NT2/D1 (cell line): ENCODE measurements around the gene SLC6A20.

ENCODE experiments used
- DNase-seq: peaks from one replicate; pipeline ENCODE4 v3.0.0-alpha.2; 2011; ENCODE audit warnings: low read depth, low spot score
- H3K27me3 ChIP-seq: 2 replicates; pipeline ENCODE4 v1.6.0; 2011; ENCODE audit warnings: mild to moderate bottlenecking; ENCODE audit not compliant: insufficient read length, insufficient read depth
- H3K36me3 ChIP-seq: 2 replicates; pipeline ENCODE4 v1.6.1; 2011; ENCODE audit warnings: mild to moderate bottlenecking, low read length, mixed read lengths; ENCODE audit not compliant: insufficient read depth, insufficient read length
- H3K4me1 ChIP-seq: 2 replicates; pipeline ENCODE4 v1.5.1; 2011; ENCODE audit not compliant: insufficient read depth, insufficient read length
- H3K4me3 ChIP-seq: 2 replicates; pipeline ENCODE4 v1.5.1; 2011; ENCODE audit warnings: low read depth; ENCODE audit not compliant: insufficient read length
- H3K9ac ChIP-seq: 2 replicates; pipeline ENCODE4 v1.6.0; 2011; ENCODE audit warnings: low read depth; ENCODE audit not compliant: insufficient read length
- H3K9me3 ChIP-seq: 2 replicates; pipeline ENCODE4 v1.5.1; 2011; ENCODE audit warnings: mild to moderate bottlenecking, low read length; ENCODE audit not compliant: insufficient read depth
- SUZ12 ChIP-seq: IDR thresholded peaks from 2 replicates; pipeline ENCODE4 v1.6.1; 2011; ENCODE audit not compliant: insufficient read length, insufficient read depth; ENCODE audit errors: extremely low read depth
- YY1 ChIP-seq: IDR thresholded peaks from 2 replicates; pipeline ENCODE4 v1.6.1; 2011; ENCODE audit not compliant: insufficient read length, insufficient read depth
- ZNF274 ChIP-seq: IDR thresholded peaks from 2 replicates; pipeline ENCODE4 v1.6.1; 2011; ENCODE audit warnings: mild to moderate bottlenecking, low read depth, low read length

SLC6A20 gene

DNA sequence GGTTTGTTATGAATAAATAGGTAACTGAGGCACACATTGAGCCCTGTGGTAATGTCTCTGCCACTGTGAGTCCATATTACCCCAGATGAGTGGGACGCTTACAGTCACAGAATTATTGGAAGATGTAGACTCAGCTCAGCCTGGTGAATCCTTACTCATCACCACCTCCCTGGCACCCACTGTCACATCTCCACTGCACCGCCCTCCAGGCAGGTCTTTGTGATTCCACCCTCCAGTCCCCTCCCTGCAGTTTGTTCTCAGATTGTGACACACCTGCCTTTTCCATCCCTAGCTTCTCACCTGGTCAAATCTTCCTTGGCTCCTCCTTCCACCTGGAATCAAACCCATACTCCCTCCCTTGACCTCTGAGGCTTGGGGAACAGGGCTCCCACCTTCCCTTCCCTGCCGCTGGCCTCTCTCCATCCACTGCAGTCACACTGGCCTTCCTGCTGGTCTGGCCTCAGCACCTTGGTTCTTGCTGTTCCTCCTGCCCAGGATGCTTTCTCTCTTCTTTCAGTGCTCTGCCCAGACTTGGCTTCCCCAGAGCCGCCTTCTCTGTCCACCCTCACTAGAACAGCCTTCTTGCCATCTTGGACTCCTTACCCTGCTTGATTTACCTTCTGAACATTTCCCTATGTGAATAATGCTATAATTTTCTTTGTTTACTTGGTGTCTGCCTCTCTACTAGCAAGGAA lies 9.4 kb downstream of the SLC6A20 start:
- Histone ChIP-seq H3K36me3 (no peaks in the 10 kb centered on the region), H3K27me3 (no peaks in the 10 kb centered on the region), H3K9me3 (peaks cover 14% of the 10 kb centered on the region; the same call in 1 of the 2 replicates), H3K4me3 (no peak overlapping the region), H3K4me1 (no peaks in the 10 kb centered on the region), H3K9ac (no peak overlapping the region)
- DNase-seq = no peak
- TF ChIP-seq ZNF274 (no peak), SUZ12 (no peak), YY1 (no peak)

GRCh38 chr3:45785605-45786150 lies 10.7 kb downstream of the SLC6A20 start:
- H3K9ac ChIP-seq = no peak overlapping the region
- TF ChIP-seq ZNF274 = no peak
- TF ChIP-seq YY1 = no peak
- H3K4me3 ChIP-seq = no peak overlapping the region
- no peaks in the 10 kb centered on the region for H3K4me1 ChIP-seq
- no peak for DNase-seq
- no peaks in the 10 kb centered on the region for H3K36me3 ChIP-seq
- H3K9me3 ChIP-seq = peaks cover 14% of the 10 kb centered on the region; the same call in 1 of the 2 replicates
- peaks cover 2% of the 10 kb centered on the region for H3K27me3 ChIP-seq

DNA sequence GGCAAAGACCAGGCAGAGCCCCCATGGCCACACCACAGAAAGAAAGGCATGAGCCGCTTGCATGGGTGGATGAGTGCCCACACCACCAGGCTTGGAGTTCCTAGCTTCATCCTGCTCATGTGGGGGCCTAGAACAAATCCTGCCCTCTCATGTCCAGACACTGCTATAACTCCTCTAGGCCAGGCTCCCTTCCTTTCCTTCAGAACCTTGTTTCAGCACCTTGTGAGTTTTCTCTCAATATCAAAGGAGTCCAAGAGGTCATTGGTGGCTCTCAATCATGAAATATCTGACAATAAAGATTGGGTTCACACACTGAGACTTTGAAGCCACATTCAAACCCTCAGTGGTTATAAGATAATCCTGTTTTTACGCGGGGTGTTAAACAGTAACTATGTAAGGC lies 12.7 kb downstream of the SLC6A20 start:
- TF ChIP-seq YY1 (no peak), SUZ12 (no peak), ZNF274 (no peak)
- H3K9ac ChIP-seq = no peak overlapping the region
- no peak overlapping the region for H3K4me3 ChIP-seq
- peaks cover 7% of the 10 kb centered on the region; the same call in 1 of the 2 replicates for H3K9me3 ChIP-seq
- DNase-seq = no peak
- no peaks in the 10 kb centered on the region for H3K36me3 ChIP-seq
- peaks cover 6% of the 10 kb centered on the region for H3K4me1 ChIP-seq
- peaks cover 2% of the 10 kb centered on the region for H3K27me3 ChIP-seq

GRCh38 chr3:45782381-45782780 lies 14.0 kb downstream of the SLC6A20 start:
- Histone ChIP-seq H3K27me3 (peaks cover 2% of the 10 kb centered on the region), H3K36me3 (no peaks in the 10 kb centered on the region), H3K4me3 (no peak overlapping the region), H3K9ac (no peak overlapping the region), H3K4me1 (peaks cover 11% of the 10 kb centered on the region), H3K9me3 (0 out of 2 replicates have a peak, but pooled peaks cover 5% of the 10 kb centered on the region)
- TF ChIP-seq ZNF274 (no peak), SUZ12 (no peak), YY1 (no peak)
- no peak for DNase-seq

DNA sequence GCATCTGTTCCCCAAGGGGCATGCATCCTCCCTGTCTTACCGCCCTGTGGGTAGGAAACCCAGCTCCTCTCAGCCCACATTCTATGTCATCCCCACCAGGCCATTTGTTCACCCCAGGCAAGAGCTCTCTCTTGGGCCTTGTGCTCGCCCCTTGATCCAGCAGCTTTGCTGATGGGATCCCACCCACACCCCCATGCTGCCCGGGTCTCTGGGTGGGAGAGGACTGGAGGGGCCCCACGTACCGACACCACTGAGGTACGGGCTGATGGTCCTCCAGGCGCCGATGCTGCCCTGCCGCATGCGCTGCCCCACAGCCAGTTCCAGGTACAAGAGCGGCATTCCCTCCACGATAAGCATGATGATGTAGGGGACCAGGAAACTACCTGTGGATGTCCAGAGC lies 14.5 kb downstream of the SLC6A20 start:
- H3K9ac ChIP-seq = no peak overlapping the region
- TF ChIP-seq YY1 = no peak
- no peak for TF ChIP-seq ZNF274
- TF ChIP-seq SUZ12 = no peak
- peaks cover 2% of the 10 kb centered on the region for H3K27me3 ChIP-seq
- H3K9me3 ChIP-seq = 0 out of 2 replicates have a peak, but pooled peaks cover 5% of the 10 kb centered on the region
- no peaks in the 10 kb centered on the region for H3K36me3 ChIP-seq
- H3K4me1 ChIP-seq = peaks cover 11% of the 10 kb centered on the region
- DNase-seq = no peak
- no peak overlapping the region for H3K4me3 ChIP-seq

DNA sequence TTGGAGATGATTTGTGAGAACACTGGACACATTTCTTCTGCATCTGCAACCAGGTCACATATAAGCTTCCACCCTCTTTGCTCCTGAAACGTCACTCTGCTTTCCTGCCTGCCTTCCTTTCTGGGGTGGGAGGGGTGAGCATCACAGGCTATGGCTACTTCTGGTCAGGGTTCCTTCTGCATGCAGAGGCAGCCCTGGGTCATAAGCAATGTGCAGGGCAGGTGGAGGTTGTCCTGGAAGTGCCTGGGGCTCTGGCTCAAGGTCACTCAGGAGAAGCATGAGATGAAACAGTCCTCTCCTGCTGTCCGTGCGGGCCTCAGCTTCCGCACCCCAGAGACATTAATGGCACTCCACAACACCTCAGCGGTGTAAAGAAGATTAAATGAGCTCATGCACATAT lies 15.1 kb downstream of the SLC6A20 start:
- no peak for TF ChIP-seq SUZ12
- TF ChIP-seq YY1 = no peak
- no peak for TF ChIP-seq ZNF274
- H3K4me1 ChIP-seq = peaks cover 11% of the 10 kb centered on the region
- H3K9ac ChIP-seq = no peak overlapping the region
- no peak overlapping the region for H3K4me3 ChIP-seq
- DNase-seq = no peak
- no peaks in the 10 kb centered on the region for H3K36me3 ChIP-seq
- H3K27me3 ChIP-seq = peaks cover 2% of the 10 kb centered on the region
- 0 out of 2 replicates have a peak, but pooled peaks cover 5% of the 10 kb centered on the region for H3K9me3 ChIP-seq

DNA sequence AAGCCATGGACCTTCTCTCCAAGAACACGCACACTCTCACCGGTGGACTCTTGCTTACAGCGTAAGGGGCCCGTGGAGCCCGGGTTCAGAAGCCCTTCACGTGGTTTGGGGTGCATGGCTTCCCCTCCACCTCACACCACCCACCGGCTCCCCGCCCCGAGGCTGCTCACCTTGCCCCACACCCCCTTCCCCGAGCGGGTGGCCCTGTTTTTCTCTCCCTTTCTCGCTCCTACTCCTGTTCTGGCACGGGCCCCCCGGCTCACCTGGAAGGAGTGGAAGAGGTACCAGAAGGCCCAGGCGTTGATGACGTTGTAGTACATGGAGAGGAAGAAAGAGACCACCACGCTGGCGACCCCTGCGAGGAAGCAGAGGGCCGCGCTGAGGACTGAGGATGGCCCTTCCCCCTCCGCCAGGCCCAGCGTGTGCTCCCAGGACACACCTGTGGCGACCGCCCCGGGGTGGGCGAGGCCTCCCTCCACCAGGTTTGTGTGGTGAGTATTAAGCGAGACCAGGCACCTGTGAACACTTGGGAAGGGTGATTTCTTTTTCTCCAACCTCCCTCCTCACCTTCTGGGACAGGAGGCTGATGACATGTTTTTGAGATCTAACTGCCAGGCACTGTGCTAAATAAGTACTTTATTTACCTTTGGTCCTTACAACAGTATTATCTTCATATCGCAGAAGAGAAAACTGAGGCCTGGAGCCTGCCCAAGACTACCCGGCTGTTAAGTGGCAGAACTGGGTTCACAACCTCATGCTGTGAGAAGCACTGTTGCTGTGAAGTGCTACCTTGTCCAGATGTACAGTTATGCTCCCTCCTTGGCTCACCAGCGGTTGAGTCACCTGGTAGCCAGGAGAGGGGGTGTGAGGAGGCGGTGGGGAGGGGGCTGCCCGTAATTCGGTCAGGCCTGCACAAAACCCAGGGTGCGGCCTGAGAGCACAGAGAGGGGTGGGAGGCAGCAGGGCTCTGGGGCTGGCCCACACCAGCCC lies 16.3 kb downstream of the SLC6A20 start:
- H3K9ac ChIP-seq = no peak overlapping the region
- peaks cover 2% of the 10 kb centered on the region for H3K27me3 ChIP-seq
- TF ChIP-seq ZNF274 (no peak), SUZ12 (no peak), YY1 (no peak)
- H3K36me3 ChIP-seq = no peaks in the 10 kb centered on the region
- H3K9me3 ChIP-seq = 0 out of 2 replicates have a peak, but pooled peaks cover 5% of the 10 kb centered on the region
- no peak overlapping the region for H3K4me3 ChIP-seq
- DNase-seq = no peak
- peaks cover 11% of the 10 kb centered on the region for H3K4me1 ChIP-seq
